Fibroblast of skin of right quadriceps (primary cell): ENCODE measurements around the gene EYA4.
A peak's percentile ranks its signal among the peaks of the same experiment; 100 is the strongest.
"Not testable (repeated sequence)": the region's sequence is repeated elsewhere in the genome, so short reads cannot be mapped to it uniquely, and the experiment has no call there.

Experiments
- DNase-seq: peaks from one replicate; pipeline ENCODE4 v3.0.0-alpha.2; 2013

The EYA4 gene

DNA sequence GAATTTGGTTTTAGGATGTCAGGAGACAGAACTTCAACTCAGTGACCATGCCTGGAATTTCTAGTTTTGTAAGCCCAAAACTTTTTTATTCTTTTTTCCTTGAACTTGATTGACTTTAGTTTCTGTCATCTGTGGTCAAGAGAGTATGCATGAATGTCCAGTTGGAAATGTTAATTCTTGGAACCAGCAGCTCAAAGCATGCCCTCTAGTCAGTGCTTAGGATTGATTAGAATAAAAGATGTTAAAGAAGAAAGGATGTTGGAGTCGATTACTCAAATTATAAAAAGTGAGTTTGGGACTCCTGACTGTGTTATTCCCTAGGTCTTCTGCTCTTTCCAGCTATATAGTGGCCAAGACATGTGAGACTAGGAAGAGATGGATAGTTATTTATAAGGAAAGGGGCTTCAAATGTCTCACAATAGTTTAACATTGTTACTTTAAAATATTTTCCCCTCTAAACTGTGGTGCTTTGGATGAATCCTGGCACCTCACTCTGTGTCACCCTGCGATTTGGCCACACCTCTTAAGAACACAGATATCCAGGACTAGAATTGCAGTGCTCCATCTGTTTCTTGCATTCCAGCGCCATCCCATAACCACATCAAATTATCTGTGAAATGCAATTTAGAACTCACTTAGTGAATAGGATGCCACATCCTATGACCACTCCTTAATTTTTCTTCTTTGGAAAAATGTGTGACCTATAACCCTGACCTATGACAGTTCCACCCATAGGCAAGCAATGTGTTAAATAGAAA, 298.5 kb downstream of the EYA4 start:
- DNase-seq, result no peak

GRCh38 chr6:133540361-133540760, 299.2 kb downstream of the EYA4 start:
- DNase-seq, result no peak

- DNase-seq, result no peak
Measured at GRCh38 chr6:133541040-133541439, 299.9 kb downstream of the EYA4 start.

DNA sequence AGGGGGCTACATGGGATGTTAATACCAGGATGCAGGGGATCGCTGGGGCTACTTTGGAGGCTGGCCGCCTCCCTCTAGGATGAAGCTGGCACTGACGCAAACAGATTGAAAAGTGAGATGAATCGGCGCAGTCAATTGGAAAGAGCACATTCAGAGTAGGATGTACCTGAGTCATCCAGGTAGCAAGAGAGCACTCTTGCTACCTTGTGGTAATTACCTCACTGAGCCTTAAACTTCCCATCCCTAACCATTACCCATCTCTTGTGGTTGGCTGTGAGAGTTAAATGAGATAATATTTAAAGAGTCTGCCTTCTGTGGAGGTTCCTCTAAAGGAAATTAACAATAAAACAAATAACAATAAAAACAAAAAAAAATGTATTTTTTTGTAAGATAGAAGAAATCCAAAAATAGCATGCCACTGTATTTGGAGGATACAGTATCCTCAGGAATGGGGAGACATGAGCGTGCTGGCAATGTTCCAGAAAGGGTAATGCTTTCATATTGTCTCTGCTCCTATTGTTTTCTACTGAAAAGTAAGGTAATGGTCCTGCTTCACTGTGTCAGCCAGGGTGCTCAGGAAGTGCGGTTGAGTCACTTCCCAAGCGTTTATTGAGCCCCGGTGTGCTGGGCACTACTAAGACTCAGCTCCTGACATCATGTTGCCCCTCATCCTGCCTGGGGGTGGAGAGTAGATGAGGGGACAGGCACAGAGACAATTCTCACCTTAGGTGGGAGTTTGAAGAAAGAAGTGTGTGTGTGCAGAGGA, 301.1 kb downstream of the EYA4 start:
- peak; percentile 4 for DNase-seq

DNA sequence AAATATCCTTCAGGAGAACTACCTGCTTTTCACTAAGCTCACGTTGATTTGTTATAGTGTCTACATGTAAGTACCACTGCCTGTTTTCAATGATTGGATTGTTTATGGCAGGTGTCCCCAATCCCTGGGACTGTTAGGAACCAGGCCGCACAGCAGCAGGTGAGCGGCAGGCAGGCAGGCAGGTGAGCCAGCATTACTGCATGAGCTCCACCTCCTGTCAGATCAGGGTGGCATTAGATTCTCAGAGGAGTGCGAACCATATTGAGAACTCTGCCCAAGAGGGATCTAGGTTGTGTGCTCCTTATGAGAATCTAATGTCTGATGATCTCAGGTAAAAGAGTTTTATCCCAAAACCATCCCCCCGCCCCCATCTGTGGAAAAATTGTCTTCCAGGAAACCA, 303.3 kb downstream of the EYA4 start:
- no peak for DNase-seq

DNA sequence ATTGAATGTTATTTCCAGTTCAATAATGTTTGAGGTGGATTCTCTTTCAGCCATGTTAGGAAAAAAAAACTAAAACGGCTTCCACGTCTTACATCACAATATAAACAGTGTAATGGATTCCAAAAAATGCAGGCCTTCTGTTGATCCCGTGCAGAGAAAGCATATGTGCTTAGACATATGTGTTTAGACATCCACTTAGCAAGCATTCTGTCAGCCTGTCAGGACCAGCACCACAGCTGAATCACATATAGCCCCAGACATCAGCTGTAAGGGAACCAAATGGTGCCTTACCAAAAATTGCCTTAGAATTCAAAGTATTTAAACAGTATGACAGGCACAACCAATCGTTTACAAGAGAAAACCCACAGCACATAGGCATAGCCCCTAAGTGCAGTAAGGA, 304.9 kb downstream of the EYA4 start:
- peak; percentile 58 for DNase-seq

GRCh38 chr6:133547136-133547535, 306.0 kb downstream of the EYA4 start:
- DNase-seq, result no peak

DNA sequence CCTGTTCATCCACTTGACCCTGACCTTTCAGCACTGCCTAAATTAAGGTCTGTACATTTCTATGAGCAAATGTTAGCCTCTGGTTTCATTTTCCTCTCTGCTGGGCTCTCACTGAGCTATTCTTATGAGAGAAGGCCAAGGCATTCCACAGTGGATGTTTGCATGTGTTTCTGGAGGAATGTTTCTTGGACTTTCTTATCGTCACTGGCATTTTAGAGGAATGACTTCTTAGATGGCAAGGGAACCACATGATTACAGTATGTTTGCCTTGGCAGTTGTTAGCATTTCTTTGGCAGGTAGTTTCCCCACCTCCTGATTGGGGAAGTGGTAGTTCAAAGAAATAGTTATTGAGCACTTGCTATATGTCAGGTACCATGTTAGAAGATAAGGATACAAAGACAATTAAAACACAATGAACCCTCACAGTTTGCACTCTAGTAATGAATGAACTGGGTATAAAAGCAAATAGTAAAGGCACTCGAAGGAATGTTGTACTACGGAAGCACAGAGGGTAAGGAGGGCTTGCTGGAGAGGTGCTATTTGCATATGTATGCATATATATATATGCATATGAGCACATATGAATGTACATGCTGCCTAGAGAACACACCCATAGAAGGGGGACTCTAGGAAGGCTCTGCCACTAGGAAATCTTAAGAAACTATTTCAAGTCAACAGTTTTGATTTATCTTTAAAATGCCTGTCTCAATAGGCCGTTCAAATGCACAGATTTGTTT, 307.4 kb downstream of the EYA4 start:
- DNase-seq, result peak; percentile 49

DNA sequence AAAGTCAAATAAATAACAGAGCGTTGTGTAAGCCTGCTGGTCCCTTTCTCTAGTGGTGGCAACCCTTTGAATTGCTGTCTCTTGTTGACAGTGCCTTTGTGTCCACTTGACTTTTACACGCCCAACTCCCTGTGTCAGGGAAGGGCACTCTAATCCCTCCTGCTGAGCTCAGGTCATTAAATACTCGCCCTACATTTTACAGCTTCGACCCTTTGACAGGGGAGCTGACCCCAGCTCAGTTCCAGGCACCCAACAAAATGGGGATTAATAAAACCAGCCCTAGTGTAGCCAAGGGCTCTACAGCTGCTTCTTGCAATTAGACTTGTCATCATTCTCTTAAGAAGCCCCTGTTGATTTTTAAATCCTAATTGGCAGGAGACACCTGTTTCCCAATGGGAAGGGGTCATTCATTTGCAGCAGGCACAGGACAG, 308.2 kb downstream of the EYA4 start:
- no peak for DNase-seq

GRCh38 chr6:133550026-133550425, 308.9 kb downstream of the EYA4 start:
- no peak for DNase-seq

DNA sequence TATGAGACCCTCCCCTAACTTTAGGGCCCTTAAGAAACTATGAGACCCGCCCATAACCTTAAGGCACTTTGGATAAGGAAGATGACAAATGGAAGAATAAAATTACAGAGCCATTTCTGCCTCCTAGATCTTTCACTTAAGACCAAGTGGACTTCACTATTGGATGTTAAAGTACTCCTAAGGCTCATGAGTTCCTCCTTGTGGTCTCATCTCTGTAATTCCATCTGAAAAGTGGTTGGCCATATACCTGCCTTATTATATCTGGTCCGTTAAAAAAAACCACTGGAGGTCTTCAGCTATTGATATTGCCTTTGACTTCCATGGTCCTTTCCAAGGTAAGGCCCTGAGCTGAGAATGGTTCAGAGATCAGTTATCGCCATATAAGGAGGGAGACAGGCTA, 310.3 kb downstream of the EYA4 start:
- DNase-seq, result no peak

- peak; percentile 95 for DNase-seq
Measured at GRCh38 chr6:133551847-133552341, 310.7 kb downstream of the EYA4 start.

DNA sequence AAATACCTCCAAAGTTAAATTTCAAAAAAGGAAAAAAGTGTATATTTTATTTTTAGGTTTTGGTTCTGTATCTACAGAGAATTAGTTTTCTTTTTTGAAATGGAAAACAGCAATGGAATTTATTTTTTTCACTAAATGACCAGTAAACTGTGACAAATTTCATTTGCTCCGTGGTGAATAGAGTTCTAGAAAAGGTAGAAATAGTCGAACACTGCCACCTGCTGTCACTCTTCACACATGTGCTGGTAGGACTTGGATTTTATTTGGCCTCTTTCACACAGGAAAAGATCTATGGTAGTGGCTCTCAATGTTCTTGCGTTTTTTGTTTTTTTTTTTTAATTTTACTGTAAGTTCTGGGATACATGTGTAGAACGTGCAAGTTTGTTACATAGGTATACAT, 312.5 kb downstream of the EYA4 start:
- DNase-seq, result peak; percentile 47

GRCh38 chr6:133554121-133554520, 313.0 kb downstream of the EYA4 start:
- not testable (repeated sequence) for DNase-seq

DNA sequence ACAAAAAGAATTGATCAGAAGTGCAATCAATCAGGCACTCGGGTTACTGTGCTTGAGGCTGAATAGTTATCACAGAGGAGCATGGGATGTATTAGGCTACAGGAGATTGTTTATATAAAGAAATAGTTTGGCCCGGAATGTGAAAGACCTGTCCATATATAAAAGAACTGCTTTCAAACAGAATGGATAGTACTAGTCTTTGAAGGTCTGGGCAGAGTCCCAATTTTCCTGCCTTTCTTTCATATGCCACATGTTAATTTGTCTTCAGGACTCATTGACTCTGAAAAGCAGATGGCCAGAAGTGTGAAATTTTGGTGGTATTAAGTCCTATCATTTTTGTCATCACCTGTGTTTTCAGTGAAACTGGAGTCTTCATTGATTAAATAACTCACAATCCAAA, 314.5 kb downstream of the EYA4 start:
- DNase-seq, result no peak

DNA sequence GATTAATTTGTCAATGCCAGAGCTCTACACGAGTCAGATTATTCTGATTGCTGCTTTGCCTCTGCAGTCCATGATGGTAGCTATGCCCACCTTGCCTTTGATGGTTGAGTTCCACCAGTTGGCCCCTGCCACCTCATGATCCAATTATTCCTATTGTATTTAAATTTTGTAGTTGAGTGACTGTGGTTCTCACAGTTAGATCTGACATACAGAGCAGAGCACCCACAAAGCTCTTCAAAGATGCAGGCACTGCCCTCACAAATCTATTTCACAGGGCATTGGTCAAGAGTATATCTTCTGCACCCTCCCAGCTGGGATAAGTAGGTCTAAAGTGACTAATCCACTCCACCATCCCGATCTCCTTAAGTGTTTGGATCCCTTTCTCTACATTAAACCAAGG, 318.8 kb downstream of the EYA4 start:
- no peak for DNase-seq

GRCh38 chr6:133567636-133568035, 326.5 kb downstream of the EYA4 start:
- peak; percentile 50 for DNase-seq

- peak; percentile 75 for DNase-seq
Measured at GRCh38 chr6:133568970-133569889, 328.1 kb downstream of the EYA4 start.

GRCh38 chr6:133571681-133572080, 330.5 kb downstream of the EYA4 start:
- no peak for DNase-seq

- no peak for DNase-seq
Measured at GRCh38 chr6:133577851-133578250, 336.7 kb downstream of the EYA4 start.
